Measurements from ENCODE around the gene C1QTNF2. TPM values are rescaled to one million over a fixed set of nuclear protein-coding genes. Genes with fewer than 3 reads are reported as not detected.

The C1QTNF2 gene
- total RNA-seq, 1 donor from 2014 or later = 27.8 TPM

DNA sequence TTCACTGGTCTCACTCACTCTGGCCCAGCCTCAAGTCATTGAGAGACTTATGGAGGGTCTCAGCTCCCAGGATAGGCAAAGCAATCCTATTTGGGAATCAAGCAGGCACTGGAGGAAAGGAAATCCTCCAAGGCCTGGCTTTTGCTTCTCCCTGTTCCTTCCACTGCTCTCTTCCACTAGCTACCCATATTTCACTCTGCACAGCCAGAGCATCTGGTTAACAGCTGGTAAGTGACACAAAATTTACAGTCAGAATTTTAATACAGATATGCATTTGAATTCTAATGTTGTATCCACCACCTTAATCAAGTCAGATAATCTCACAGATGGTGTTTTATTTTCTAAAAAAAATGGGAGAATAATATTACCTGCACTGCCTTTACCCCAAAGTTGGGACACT is 868 bp upstream of the C1QTNF2 start:
- DNase-seq = peak; percentile 35

GRCh38 chr5:160370713-160371034 is 248 bp upstream of the C1QTNF2 start:
- no peak for DNase-seq

DNA sequence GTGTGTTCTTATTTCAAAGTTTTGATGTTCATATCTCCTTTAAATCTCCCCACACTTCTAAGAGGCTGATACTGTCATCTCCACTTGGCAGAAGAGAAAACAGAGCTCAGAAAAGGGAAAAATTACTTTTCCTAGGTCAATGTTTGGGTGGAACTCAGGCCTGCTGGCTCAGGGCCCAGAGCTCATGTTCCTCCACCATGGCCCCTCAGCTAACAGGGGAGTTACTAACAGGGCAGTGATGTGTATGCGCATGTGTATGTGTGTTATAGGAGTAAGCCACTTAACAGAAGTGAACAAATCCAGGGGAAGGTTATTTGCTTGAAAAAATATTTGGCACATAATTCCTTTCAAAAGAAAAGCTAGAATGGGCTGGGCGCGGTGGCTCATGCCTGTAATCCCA is 2.5 kb downstream of the C1QTNF2 start:
- DNase-seq = peak; percentile 69

- DNase-seq = no peak
Observed at GRCh38 chr5:160367261-160367660, 3.2 kb downstream of the C1QTNF2 start.

DNA sequence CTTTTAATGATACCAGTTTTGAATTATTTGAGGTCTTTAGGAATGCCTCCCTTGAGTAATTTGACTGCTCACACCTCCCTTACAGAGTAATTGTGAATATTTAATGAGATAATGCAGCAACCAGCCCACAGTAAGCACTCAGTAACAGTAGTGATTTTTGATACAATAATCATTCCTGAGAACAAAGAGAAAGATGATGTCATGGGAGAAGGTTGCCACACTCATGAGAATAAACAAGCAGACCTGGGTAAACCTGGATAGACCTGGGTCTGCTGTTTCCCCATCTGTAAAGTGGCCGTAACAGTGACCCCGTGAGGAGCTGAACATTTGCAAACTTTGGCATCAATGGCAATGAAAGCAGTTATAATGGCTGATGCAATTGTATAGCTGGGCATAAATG is 4.2 kb downstream of the C1QTNF2 start:
- DNase-seq = no peak

GRCh38 chr5:160363660-160364395 is 6.6 kb downstream of the C1QTNF2 start:
- peak; percentile 94 for DNase-seq

GRCh38 chr5:160363211-160363610 is 7.2 kb downstream of the C1QTNF2 start:
- peak; percentile 91 for DNase-seq

- peak; percentile 61 for DNase-seq
Observed at GRCh38 chr5:160361624-160362228, 8.7 kb downstream of the C1QTNF2 start.

DNA sequence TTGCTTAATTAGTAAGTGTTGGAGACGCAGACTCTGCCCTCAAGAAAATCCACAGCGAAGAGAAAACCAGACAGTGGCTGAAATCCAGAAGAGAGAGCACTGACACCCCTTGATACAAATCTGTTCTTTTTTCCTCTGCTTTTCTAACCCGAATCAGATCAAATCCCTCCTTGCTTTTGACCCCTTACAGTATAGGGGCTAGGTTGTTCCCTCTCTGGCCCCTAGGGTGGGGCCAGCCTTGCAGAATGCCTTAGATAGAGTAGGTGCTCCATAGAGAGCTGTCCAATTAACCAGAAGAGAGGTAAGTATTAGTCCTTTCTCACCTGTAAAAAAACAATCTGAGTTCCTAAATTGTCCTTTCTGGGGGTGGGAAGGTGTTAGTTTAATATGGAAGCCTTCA is 10.1 kb downstream of the C1QTNF2 start:
- DNase-seq = no peak

DNA sequence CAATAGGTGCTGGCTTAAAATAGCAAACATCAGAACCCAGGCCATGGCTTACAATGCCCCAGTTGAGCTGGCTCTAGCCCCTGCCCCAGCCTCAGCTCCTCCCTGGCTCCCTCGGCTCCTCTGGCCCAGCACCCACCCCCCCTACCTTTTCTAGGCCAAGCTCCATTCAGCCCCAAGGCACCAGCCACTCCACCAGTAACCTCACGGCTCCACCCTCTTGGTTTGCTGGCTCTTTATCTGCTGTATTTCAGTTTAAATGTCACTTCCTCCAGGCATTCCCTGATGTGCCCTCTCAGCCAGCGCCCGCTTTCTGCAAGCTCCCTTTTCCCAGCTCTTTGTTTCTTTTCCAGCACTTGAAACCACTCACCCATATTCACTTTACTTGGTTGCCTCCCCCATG is 10.6 kb downstream of the C1QTNF2 start:
- DNase-seq = no peak

GRCh38 chr5:160359242-160359641 is 11.2 kb downstream of the C1QTNF2 start:
- peak; percentile 24 for DNase-seq

GRCh38 chr5:160357861-160358411 is 12.5 kb downstream of the C1QTNF2 start:
- peak; percentile 86 for DNase-seq

GRCh38 chr5:160357394-160357793 is 13.0 kb downstream of the C1QTNF2 start:
- DNase-seq = peak; percentile 54

DNA sequence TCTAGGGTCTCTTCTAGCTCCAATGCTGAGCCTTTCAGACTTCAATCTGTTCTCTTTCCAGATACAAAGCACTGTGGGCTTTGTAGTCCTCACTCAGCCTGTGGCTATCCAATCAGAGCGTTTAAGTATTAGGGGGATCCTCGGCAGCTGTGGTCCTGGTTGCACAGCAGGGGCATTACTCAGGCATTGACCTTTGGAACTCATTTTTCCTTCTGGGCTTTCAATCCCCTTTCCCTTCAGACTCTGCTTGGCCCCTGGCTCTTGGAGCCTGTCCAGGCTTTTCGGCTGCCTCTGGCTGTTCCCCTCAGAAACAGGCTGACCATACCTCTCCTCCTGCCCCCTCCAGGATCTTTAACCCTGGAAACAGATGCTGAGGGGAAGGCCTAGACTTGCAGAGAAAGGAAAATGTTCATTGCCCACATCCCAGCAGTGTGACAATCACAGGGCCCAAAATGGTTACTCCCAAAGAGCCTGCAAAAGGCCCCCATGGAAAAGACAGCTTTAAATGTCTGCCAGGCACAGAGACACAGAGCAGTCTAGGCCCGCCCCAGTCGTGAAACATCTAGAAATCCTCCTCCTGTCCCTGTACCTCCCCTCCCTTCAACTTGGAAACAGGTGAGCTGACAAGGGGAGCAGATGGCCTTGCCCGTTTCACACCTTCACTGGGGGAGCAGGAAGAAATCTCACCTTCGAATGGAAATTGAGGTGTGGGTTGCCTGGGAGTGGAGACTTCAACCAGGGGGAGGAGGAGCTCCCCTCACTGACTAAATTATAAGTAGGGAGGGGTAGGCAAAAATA is 13.7 kb downstream of the C1QTNF2 start:
- peak; percentile 71 for DNase-seq

- no peak for DNase-seq
Observed at GRCh38 chr5:160354666-160355065, 15.8 kb downstream of the C1QTNF2 start.

- DNase-seq = peak; percentile 49
Observed at GRCh38 chr5:160353379-160353778, 17.0 kb downstream of the C1QTNF2 start.

DNA sequence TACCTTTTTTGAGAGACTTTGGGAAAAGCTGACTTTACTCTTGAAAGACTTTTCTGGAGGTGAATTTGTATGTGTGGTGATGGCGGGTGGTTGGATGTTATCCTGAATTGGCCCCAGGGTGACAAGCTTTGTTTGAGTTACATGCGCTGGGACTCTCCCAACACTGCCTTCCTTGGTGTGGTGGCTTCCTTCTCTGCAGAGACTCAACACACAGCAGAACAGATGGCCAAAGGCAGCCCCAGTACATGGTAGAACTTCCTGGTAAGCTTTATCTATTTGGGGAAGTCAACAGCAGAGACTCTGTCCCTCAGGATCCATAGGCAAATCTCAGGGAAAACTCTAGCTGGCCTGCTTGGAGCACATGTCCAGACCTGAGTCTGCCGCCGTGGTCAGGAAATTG is 18.1 kb downstream of the C1QTNF2 start:
- DNase-seq = no peak

DNA sequence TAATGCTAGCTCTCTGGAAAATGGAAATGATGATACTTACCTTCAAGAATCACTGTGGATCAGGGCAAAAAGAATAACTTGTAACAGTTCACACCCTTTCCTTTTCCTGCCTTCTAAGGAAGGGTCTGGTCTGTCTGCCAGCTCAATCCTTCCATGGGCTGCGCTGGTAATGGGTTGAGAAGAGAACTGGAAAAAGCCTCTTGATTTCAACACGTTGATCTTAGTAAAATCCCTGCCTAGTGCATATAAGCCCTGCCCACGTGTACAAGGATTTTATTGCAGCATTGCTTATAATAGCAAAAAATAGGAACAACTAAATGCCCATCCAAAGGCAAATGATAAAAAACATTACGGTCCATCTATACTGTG is 20.5 kb downstream of the C1QTNF2 start:
- DNase-seq = no peak

- no peak for DNase-seq
Observed at GRCh38 chr5:160349249-160349934, 21.0 kb downstream of the C1QTNF2 start.

GRCh38 chr5:160348080-160348479 is 22.3 kb downstream of the C1QTNF2 start:
- DNase-seq = no peak

GRCh38 chr5:160347448-160347847 is 23.0 kb downstream of the C1QTNF2 start:
- peak; percentile 52 for DNase-seq

- DNase-seq = no peak
Observed at GRCh38 chr5:160342413-160342941, 27.9 kb downstream of the C1QTNF2 start.

Measured in tongue (tissue), 2 donors.